Transverse colon (tissue), 4 donors: ENCODE results near the gene METTL9. TPM values are rescaled to one million over a fixed set of nuclear protein-coding genes. Genes with fewer than 3 reads are reported as not detected.
"Not testable (repeated sequence)": the region's sequence is repeated elsewhere in the genome, so short reads cannot be mapped to it uniquely, and the experiment has no call there.

Experiments
- DNase-seq: peaks from one replicate; pipeline ENCODE4 v3.0.0-alpha.2; 2019
- H3K27ac ChIP-seq, 4 donors: fragments of 200-600 bp; sonication (generic); 2 replicates each; pipeline ENCODE4 v1.5.1; 2016 to 2018; ENCODE audit warnings: inconsistent platforms in 4 of 4
- H3K27me3 ChIP-seq: fragments of 200-600 bp; sonication (generic); 2 replicates; pipeline ENCODE4 v1.5.1; 2017; ENCODE audit warnings: inconsistent platforms
- H3K36me3 ChIP-seq, 4 donors: fragments of 200-600 bp; sonication (generic); 2 replicates each; pipeline ENCODE4 v1.5.1; 2017 to 2019; ENCODE audit warnings: inconsistent platforms in 4 of 4
- H3K4me1 ChIP-seq, 4 donors: fragments of 200-600 bp; sonication (generic); 2 replicates each; pipeline ENCODE4 v1.5.1; 2017 to 2020; ENCODE audit warnings: inconsistent platforms in 4 of 4
- H3K4me3 ChIP-seq, 4 donors: fragments of 200-600 bp; sonication (generic); 1 replicate in 1 of 4; 2 replicates in 3 of 4; pipeline versions ENCODE4 v1.5.1 to v1.6.1; 2017 to 2019; ENCODE audit warnings: inconsistent platforms in 4 of 4
- H3K9me3 ChIP-seq, 2 donors: fragments of 200-600 bp; sonication (generic); 2 replicates each; pipeline ENCODE4 v1.5.1; 2017 to 2019; ENCODE audit warnings: inconsistent platforms in 2 of 2
- EP300 ChIP-seq: sonication (generic); formaldehyde crosslinking; IDR thresholded peaks from one replicate; pipeline ENCODE4 v1.6.1; 2017; ENCODE audit warnings: antibody characterized with exemption, low read depth
- POLR2A ChIP-seq: fragments of 450-650 bp; IDR thresholded peaks from one replicate; pipeline ENCODE4 v1.6.1; 2016; ENCODE audit warnings: antibody characterized with exemption, mild to moderate bottlenecking, moderate library complexity
- POLR2AphosphoS5 ChIP-seq, 3 donors: sonication (generic); formaldehyde crosslinking; IDR thresholded peaks; one replicate each; pipeline ENCODE4 v1.6.1; 2016; ENCODE audit warnings: antibody characterized with exemption in 3 of 3
- WGBS, 2 donors: methylation state at CpG; one replicate each; pipeline ENCODE4 v1.1.5; 2018; ENCODE audit warnings: low coverage in 1 of 2; 5-methylcytosine and 5-hydroxymethylcytosine counted together
- in situ Hi-C, 4 donors: fragments of 200-750 bp; cut with MboI; loops; one replicate each; pipeline versions ENCODE4 v1.15.0 to v1.15.1; 2017; ENCODE audit warnings: low sequenced_read_pairs in 3 of 4, low pct_ligation_motif_present in 1 of 4, low pct_unique_long_range_greater_than_20kb in 1 of 4
- intact Hi-C: fragments of 100-400 bp; cut with DNase I; formaldehyde crosslinking; loops from one replicate; pipeline ENCODE4 v1.15.1; 2023; ENCODE audit warnings: low total_unique reads
- total RNA-seq, 4 donors: library from RNA; depleted of rRNA; stranded (reverse); fragments of >200 nt; gene quantifications; one replicate each; pipeline ENCODE4 v1.1.0, GENCODE V29; 2016
- TF ChIP-seq, protein P1 (sequence below), 5 experiments: fragments of 200-600 bp in 3 of 5; fragments of 450-650 bp in 2 of 5; sonication (generic) in 3 of 5; IDR thresholded peaks; 1 replicate in 2 of 5; 2 replicates in 3 of 5; pipeline ENCODE4 v1.5.1; 2016 to 2017; ENCODE audit warnings: antibody characterized with exemption in 5 of 5, inconsistent platforms in 3 of 5, mild to moderate bottlenecking in 2 of 5, moderate library complexity in 1 of 5

METTL9 gene
- 100 to 1,000 TPM in 1 of 4 donors, 10 to 100 TPM in 3; 41.9 to 116 (median 67.5) TPM for total RNA-seq

DNA sequence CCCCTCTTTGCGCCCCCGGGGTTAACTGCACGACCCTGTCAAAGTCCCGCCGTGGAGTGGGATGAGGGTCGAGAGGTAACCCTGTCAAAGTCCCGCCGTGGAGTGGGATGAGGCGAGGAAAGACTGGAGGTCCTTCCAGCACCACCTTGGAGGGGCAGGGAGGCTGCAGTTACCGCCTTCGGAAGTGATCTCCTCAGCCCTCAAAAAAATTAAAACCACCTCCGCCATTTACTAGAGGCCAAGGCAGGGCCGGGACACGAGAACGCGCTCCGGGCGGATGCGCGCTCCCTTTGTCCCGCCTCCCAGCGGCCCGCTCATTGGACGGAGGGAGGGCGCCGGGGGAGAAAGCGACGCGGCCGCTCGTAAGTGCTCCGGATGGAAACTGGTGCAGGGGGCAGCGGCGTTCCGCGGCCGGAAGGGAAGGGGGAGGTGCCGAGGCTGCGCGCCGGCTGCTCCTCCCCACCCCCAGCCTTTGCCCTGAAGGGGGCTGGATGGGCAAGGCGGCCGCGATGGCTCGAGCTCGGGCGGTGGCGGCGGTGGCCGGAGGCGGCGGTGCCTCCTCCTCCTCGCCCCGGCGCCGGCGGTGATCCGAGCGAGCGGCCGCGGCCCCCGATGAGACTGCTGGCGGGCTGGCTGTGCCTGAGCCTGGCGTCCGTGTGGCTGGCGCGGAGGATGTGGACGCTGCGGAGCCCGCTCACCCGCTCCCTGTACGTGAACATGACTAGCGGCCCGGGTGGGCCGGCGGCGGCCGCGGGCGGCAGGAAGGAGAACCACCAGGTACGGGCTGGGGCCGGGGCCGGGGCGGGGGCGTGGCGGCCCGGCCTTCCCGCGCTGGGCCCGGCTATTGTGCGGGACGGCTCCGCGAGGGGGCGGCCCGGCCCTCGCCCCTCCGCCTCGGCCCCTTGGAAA lies at the start of gene METTL9:
METTL9 (plus strand) TSS at position 456 of the 909 bp plus-strand sequence; CDS start at position 613, 157 bp downstream.
- intact Hi-C loops = no loop called here

DNA sequence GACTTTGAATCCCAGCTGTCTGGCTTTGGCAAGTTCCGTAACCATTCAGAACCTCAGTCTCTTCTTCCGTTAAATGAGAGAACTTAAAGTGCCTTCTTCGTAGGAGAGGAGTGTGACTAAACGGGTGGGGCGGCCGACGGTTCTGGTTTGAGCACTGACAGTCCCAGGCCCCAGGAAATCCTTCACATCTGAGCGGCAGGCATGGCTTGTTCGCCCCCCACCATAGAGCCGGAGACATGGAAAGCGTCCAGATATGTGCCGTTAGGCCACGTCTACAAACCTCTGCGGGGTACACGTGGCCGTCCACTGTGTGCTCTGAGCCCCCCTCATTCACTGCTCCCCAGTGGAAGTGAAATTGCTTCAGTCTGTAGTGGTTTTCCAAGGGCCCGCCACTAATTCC lies 49.4 kb upstream of the METTL9 start:
- H3K9me3 ChIP-seq, H3K36me3 ChIP-seq, DNase-seq, H3K27me3 ChIP-seq, intact Hi-C loops, H3K4me3 ChIP-seq, H3K27ac ChIP-seq, H3K4me1 ChIP-seq: not testable (repeated sequence)
- WGBS, 2 donors = 89 to 94% methylated on average over 9 to 16 of the region's 17 CpGs
- in situ Hi-C loops = loop anchor here in 1 of 4 donors (10.0 kb wide), 1 partner anchor 365 kb away; no protein-coding TSS in a partner anchor

More for the DNA sequence above, at the start of gene METTL9:
- Histone ChIP-seq H3K36me3 (no peaks in the 10 kb centered on the region), H3K4me1 (peaks cover 8 to 31% (median 16%) of the 10 kb centered on the region in 4 donors), H3K27ac (peak within 1 kb of the TSS; percentile 96 to 99 (median 98)), H3K9me3 (no peaks in the 10 kb centered on the region), H3K27me3 (no peaks in the 10 kb centered on the region), H3K4me3 (peak within 1 kb of the TSS; percentile 83 to 95 (median 92))
- TF ChIP-seq POLR2A (peak; percentile 80), POLR2AphosphoS5 (IDR thresholded peaks at IDR 0.05) (peak; percentile 80 to 87 (median 85)), EP300 (no peak)
- TF ChIP-seq, protein P1, sequence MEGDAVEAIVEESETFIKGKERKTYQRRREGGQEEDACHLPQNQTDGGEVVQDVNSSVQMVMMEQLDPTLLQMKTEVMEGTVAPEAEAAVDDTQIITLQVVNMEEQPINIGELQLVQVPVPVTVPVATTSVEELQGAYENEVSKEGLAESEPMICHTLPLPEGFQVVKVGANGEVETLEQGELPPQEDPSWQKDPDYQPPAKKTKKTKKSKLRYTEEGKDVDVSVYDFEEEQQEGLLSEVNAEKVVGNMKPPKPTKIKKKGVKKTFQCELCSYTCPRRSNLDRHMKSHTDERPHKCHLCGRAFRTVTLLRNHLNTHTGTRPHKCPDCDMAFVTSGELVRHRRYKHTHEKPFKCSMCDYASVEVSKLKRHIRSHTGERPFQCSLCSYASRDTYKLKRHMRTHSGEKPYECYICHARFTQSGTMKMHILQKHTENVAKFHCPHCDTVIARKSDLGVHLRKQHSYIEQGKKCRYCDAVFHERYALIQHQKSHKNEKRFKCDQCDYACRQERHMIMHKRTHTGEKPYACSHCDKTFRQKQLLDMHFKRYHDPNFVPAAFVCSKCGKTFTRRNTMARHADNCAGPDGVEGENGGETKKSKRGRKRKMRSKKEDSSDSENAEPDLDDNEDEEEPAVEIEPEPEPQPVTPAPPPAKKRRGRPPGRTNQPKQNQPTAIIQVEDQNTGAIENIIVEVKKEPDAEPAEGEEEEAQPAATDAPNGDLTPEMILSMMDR (IDR thresholded peaks at IDR 0.05) = peak in 1 of 5 experiments; percentile 24
- 0 to 1% methylated on average over 3 to 48 of the region's 100 CpGs for WGBS, 2 donors
- in situ Hi-C loops = loop anchor here in 2 of 4 donors (10.0 to 25.0 kb wide), 2 partner anchors 45 to 113 kb away; no protein-coding TSS in a partner anchor
- peak; percentile 95 for DNase-seq

DNA sequence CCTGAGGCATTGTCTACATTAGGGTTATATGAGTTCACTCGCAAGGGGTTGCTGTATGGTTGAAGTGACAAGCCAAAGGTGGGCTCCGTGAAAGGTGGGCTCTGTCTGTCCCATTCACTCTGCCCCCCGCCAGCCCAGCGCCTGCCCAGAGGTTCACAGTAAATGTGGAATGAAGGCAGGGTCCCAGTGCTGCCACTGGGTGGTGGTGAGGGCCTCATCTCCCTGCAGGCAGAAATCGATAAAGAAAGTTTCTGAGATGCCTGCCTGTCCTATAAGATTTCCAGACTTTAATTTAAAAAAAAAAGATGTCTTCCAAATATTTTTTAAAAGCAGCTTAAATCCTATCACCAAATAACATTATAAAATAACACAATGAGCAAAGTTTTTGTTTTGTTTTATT lies 48.9 kb upstream of the METTL9 start:
- in situ Hi-C loops = loop anchor here in 1 of 4 donors (10.0 kb wide), 1 partner anchor 366 kb away; no protein-coding TSS in a partner anchor
- intact Hi-C loops, DNase-seq, H3K36me3 ChIP-seq, H3K27me3 ChIP-seq, H3K4me3 ChIP-seq, H3K4me1 ChIP-seq, H3K9me3 ChIP-seq, H3K27ac ChIP-seq: not testable (repeated sequence)
- 76% methylated on average over 2 of the region's 5 CpGs; no CpG with 5 or more reads in 1 of the 2 donors for WGBS, 2 donors

DNA sequence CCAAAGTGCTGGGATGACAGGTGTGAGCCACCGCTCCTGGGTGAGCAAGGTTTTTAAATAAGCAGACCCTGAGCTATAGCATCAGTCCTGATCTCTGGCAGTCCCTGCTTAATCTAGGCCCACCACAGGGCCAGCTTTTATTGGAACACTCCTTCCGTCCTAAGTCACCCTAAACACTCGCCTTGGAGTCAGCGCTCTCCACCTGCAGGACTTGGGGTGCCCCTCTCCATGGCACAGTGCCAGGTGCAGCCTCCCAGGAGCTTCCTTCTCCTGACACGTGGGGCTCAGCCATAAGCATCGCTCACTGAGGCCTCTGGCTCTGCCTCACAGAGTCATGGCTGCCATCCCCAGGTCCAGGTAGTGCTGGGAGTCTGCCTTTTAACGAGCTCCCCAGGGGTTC lies 48.3 kb upstream of the METTL9 start:
- H3K36me3 ChIP-seq = not testable (repeated sequence)

DNA sequence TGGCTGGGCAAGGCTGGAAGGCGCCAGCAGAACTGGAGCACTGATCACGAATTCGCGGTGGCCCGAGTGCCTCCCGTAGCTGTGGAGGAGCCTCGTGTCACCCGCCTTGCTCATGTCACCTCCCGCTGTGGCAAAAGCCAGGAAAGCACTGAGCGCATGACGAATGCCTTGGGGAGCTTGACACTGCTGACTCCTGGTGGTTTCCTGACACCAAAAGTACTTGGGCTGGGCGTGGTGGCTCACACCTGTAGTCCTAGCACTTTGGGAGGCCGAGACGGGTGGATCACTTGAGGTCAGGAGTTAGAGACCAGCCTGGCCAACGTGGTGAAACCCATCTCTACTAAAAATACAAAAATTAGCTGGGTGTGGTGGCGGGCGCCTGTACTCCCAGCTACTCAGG lies 47.8 kb upstream of the METTL9 start:
- H3K4me3 ChIP-seq, H3K27ac ChIP-seq, H3K27me3 ChIP-seq, H3K36me3 ChIP-seq, H3K9me3 ChIP-seq, DNase-seq, H3K4me1 ChIP-seq, intact Hi-C loops: not testable (repeated sequence)
- in situ Hi-C loops = loop anchor here in 1 of 4 donors (10.0 kb wide), 1 partner anchor 367 kb away; no protein-coding TSS in a partner anchor
- 82 to 88% methylated on average over 4 to 16 of the region's 17 CpGs for WGBS, 2 donors

More for the DNA sequence above, 48.3 kb upstream of the METTL9 start:
- H3K9me3 ChIP-seq, intact Hi-C loops, H3K27ac ChIP-seq, H3K4me3 ChIP-seq, H3K4me1 ChIP-seq, DNase-seq, H3K27me3 ChIP-seq: not testable (repeated sequence)
- WGBS, 2 donors = 94% methylated on average over 4 of the region's 7 CpGs; no CpG with 5 or more reads in 1 of the 2 donors
- in situ Hi-C loops = loop anchor here in 1 of 4 donors (10.0 kb wide), 1 partner anchor 366 kb away; no protein-coding TSS in a partner anchor

DNA sequence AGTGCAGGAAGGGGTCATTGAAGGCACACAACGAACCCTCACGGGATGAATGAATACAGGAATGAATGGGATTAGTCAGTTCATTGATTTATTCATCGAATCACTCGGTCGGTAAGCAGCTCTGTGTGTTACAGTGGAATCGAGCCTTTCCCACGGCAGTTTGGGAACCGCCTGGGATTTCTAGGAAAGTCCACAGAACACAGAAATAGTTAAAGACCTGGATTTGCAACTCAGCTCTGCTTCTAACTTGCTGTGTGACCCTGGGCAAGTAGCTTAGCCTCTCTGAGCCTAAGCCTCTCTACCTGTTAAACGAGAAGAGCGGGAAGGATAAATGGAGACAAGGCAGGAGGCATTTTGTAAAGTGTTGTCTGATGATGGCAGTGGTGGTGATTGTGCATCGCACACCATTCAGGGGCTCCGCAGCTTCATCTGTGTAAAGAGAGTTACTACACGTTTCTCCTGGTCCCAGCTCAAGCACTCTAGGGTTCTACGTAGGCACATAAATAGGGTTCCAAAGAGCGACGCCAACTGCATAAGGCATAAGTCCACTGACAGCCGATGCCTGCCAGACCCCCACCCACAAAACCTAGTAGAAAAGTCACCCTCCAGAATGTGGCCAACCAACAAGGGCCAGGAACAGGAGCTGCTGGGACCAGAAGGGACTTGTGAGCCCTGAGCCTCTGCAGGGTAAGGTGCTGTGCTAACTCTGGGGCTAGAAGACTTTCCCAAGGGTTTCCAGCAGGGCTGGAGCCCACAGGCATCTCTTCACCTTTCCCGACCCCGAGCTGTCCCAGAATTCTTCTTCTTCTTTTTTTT lies 45.7 kb upstream of the METTL9 start:
- in situ Hi-C loops = loop anchor here in 1 of 4 donors (10.0 kb wide), 1 partner anchor 369 kb away; no protein-coding TSS in a partner anchor
- H3K4me3 ChIP-seq, H3K36me3 ChIP-seq, H3K27me3 ChIP-seq, DNase-seq, H3K9me3 ChIP-seq, intact Hi-C loops, H3K27ac ChIP-seq, H3K4me1 ChIP-seq: not testable (repeated sequence)
- WGBS, 2 donors = 84 to 87% methylated on average over 17 to 19 of the region's 19 CpGs
